GM21825 (cell line): ENCODE data around the gene CRYAB.
A peak's percentile ranks its signal among the peaks of the same experiment; 100 is the strongest.
"Not testable (repeated sequence)": the region's sequence is repeated elsewhere in the genome, so short reads cannot be mapped to it uniquely, and the experiment has no call there.

Experiments used
- ATAC-seq: cut with Tn5 transposase; IDR thresholded peaks from one replicate; pipeline ENCODE4 v1.9.1; 2021; ENCODE audit warnings: mild to moderate bottlenecking, moderate library complexity; ENCODE audit not compliant: unreplicated experiment

Gene CRYAB

DNA sequence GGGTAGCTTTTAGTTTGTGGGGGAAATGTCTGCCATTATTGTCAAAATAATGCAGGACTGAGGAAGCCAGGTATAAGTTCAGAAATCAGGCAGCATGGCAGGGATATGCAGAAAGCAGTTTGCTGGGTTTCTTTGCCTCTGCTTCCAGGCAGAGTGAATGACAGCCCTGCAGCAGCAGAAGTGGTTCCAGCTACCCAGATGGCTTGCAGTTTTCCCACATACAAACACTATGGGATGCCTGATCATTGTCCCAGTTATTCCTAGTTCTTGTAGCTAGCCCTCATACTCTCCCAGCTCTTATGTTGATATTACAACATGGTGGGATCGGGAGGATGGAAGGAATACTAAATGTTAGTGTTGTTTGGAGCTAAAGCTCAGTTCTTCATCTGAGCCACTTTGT is 22.7 kb upstream of the CRYAB start:
- no peak for ATAC-seq

DNA sequence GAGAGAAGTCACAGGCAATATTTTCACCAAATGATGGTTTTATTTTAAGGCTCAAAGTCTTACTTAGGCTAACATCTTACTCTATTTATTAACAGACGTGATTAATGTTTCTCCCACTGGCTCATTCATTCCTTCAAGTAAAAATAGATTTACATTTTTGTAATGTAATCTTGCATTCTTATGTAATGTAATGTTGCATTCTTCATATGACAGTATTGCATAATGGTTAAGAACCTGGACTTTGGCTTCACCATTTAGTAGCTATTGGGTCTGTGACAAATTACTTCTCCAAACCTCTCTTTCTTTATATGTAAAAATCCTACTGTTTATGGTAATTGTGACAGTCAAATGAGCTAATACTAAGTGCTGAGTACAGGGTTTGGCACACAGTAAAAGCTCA is 22.3 kb upstream of the CRYAB start:
- no peak for ATAC-seq

DNA sequence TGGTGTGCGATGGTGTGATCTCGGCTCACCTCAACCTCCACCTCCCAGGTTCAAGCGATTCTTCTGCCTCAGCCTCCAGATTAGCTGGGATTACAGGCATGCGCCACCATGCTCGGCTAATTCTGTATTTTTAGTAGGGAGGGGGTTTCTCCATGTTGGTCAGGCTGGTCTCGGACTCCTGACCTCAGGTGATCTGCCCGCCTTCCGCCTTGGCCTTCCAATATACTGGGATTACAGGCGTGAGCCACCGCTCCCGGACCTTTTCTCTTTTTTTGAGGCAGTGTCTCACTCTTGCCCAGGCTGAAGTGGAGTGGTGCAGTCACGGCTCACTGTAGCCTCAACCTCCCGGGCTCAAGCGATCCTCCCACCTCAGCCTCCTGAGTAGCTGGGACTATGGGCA is 21.6 kb upstream of the CRYAB start:
- not testable (repeated sequence) for ATAC-seq

DNA sequence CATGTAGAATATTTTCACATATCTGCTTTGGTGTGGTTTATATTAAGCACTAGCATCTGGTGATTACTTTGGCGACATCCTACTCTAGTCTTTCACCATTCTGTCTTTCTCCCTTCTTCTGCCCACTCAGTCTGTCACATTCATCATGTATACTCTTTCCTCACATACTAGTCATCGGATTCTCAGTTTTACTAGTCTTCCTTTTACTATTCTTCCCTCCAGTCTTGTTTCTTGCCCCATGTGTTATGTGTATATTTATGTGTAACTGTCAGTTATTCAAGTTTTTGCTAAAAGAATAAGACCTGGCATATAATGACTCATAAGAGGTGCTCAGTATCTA is 21.0 kb upstream of the CRYAB start:
- no peak for ATAC-seq

DNA sequence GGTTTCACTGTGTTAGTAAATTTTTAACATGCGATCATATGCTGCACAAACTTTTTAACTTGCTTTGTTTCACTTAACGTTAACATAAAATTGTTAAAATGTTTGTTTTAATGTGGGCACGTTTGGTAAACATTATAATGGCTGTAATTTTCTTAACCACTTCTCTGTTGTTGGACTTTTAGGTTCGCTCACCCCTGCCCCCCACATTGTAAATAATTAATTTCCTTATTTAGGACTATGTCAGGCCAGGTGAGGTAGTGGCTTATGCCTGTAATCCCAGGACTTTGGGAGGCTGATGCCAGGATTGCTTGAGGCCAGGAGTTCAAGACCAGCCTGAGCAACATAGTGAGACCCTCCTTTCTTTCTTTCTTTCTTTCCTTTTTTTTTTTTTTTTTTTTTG is 18.9 kb upstream of the CRYAB start:
- ATAC-seq, result no peak

DNA sequence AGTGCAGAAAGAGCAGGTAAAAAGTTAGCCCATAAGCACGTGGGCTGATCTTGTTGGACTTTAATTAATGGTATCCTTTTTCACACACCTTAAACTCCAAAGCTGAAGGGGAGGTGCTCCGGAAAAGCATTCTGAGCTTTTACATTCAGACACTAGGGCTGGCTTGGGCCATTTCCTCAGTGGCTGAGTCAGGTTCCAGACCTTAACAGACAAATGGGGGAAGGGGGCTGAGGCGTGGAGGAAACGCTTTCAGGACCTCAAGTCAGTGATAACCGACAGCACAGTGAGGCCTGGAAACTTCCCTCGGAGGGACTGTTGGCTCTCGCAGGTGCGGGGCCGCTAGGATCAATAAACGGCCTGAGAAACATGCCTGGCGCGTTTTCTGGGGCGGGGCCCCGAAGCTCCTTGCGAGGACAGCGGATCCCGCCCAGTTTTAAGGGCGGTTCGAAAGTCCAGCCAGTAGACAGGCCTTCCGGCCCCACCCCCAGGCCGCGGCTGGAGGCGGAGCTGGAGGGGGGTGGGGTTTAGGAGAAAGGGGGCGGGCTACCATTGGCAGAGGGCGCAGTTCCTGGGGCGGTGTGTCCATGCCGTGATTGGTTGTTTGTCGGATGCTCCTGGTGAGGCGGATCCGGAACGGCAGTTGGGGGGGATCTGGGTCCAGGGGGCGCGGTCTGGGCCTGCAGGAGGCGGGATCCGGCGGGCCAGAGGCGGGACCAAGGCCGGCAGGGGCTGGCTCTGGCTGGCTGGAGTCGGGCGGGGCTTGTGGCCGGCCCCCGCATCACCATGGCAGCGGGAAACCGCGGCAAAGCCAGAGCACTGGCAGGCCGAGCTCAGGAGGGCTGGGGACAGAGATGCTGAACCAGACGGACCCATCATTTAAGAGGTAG is 15.2 kb upstream of the CRYAB start:
- ATAC-seq, result peak; percentile 90

DNA sequence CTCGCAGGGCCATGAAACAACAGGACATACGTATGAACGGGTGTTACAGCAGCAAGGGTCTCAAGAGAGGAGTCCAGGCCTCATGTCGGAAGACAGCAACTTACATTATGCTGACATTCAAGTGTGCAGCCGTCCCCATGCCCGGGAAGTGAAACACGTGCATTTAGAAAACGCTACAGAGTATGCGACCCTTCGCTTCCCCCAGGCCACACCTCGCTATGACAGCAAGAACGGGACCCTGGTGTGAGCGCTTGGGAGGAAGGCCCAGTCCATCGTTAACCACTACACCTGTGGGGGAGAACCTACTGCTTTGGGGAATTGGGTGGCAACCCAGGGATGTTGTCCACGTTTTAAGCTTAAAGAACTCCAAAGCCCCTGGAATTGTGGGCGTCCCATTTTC is 14.4 kb upstream of the CRYAB start:
- ATAC-seq, result no peak

DNA sequence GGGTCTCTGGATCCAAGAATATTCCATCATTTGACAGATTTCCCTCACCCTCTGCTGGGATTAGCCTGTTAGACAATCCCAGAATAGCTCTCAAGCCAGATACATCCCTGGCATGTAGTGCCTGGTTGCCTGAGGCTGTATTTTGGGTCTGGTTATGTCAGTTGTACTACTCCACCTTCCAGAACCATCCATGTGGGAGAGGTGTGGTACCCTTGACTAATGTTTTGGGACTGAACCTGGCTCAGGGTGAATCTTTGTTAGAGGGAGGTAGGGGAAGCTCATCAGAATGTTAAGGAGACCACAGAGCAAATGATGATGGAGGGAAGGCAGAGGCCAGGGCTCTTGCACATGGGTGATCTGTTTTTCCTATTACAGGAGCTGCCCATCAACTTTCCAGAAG is 12.4 kb upstream of the CRYAB start:
- ATAC-seq, result no peak

DNA sequence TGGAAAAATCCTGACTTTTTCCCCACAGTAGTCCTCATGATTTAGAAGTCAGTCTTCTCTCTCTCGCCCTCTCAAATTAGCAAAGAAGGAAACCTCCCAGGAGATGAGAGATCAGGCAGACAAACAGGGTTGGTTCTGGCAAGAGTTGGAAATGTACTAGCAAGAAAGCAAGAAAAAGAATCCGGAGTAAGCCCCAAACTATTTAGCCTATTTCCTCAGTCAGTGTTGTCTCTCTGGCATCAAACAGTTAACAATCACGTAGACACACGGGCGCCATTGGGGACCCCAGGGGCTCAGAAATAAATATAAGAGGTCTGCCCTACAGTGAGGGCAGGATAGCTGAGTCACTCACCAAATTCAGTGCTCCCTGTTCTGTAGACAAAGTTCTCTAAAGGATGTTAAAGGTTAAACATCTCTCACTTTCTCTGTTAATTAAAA is 11.8 kb upstream of the CRYAB start:
- no peak for ATAC-seq

DNA sequence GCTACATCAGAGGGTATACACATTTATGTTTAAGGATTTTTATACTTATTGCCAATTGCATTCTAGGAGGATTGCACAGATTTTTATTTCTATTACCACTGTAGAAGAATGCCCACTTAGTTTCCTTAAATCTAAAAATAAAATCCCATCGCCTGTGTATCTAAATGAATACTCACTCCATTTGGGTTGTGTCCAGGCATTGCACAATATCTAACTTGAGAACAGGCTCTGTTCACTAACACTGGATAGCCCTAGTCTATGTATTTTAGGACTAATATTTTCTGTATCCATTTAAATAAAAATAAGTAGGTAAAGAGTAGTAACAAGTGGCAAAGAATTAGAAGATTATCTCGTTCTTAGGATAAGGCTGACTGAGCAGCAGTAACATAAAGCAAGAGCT is 11.2 kb upstream of the CRYAB start:
- no peak for ATAC-seq

DNA sequence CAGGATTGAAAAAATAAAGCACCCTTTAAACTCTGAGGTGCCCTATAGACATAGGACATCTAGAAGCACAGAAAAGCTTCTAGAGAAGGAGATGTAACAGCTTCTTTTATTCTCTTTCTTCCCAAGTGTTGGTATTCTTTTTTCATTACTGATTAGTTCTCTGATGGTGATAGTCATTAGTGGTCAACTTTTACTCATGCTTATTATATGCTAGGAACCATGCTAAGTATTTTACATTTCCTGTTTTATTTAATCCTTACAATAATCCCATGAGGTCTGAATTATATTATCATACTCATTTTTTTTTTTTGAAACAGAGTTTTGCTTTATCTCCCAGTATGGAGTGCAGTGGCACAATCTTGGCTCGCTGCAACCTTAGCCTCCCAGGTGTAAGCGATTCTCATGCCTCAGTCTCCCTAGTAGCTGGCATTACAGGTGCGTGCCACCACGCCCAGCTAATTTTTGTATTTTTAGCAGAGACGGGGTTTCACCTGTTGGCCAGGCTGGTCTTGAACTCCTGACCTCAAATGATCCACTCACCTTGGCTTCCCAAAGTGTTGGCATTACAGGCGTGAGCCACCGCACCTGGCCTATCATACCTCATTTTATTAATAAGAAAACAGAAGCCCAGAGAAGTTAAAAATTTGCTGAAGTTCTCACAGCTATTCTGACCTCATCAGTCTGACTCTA is 10.1 kb upstream of the CRYAB start:
- ATAC-seq, result no peak

DNA sequence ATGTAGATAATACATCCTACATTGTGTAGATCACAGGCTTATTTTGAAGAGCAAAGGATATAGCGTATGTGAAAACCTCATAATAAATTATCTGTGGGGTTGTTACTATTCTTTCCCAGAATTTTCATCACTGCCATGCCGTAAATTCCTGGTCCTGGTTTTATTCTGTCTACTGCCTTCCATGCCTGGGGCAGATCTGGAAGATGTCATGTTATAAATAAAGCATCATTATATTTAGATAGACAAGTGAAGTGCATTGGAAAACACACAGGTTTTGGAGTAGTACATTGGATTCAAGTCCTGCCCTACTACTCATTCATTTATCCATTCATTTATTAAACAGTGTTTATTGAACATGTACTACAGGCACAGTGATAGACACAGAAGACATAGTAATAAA is 9.3 kb upstream of the CRYAB start:
- ATAC-seq, result no peak

DNA sequence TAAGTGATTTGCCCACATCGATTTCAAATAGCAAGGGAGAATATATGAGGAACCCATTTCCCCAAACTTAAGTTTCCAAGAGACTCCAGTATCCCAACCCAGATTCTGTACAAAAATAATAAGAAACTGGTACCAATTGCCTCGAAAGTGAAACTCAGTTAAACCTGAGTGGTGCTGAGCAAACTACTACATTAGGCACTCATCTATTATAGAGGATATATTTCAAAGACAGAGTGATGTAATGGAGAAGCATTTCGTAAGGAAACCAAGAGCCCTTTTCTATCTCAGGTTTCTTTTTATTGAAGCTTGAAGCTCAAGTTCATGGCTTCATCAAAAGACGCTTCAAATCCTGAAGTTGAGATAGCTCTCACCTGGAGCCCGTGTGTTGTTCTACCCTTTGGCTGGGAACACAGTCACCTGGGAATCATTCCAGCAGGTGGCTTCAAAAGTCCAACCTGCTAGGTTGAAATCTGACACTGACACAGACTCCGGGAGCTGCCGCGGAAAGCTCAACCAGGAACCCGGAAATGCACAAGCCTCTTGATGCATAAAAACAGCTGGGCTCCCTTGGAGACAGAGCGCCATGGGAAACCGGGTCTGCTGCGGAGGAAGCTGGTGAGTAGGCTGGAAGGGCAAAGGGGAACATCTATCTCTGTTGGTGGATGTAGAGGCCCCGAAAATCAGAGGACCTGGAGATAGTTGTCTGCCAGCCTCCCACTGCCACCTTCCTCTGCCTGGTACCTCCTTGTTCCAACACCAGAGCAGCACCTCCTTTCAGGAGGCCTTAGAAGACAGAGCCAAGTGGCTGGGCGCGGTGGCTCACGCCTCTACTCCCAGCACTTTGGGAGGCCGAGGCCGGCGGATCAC is 7.1 kb upstream of the CRYAB start, which contains the start of gene C11orf52:
TSS of gene C11orf52 (plus strand) at position 524 of the 867 bp plus-strand sequence. CDS start at position 584, 60 bp downstream.
- no peak for ATAC-seq

DNA sequence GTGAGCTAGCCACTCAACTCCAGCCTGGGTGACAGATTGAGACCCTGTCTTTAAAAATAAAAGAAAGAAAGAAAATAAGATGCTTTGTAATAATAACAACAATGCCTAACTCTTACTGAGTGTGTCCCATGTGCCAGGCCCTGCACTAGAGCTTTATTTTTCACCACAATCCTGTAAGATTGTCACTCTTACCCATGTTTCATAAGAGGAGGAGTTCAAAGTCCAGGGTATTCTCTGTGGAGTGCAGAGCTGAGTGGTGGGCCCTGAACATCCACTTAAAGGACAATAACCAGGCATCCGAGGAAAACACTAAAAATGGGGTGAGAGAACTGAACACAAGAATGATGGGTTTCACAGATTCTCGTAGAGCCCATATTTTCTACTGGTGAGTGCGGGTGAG is 6.2 kb upstream of the CRYAB start:
- ATAC-seq, result no peak

DNA sequence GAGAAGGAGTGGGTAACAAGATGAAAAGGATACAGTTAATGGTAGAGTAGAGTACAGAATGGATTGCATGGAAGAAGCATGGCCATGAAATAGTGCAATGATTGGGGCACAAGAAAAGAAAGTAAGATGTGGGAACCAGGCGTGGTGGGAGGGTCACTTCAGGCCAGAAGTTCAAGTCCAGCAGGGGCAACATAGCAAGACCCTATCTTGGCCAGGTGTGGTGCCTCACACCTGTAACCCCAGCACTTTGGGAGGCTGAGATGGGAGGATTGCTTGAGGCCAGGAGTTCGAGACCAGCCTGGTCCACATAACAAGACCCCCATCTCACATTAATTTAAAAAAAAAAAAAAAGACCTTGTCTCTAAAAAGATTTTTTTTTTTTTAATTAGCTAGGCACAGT is 5.7 kb upstream of the CRYAB start:
- no peak for ATAC-seq

DNA sequence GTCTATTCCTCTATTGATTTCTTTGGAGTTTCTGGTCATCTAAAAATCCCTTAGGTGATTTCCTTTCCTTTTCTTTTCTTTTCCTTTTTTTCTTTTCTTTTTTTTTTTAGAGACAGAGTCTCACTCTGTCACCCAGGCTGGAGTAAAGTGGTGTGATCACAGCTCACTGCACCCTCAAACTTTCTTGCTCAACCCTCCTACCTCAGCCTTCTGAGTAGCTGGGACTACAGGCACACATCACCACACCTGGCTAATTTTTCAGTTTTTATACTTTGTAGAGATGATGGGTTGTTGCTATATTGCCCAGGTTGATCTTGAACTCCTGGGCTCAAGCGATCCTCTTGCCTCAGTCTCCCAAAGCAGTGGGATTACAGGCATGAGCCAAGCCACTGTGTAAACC is 5.2 kb upstream of the CRYAB start:
- ATAC-seq, result no peak

DNA sequence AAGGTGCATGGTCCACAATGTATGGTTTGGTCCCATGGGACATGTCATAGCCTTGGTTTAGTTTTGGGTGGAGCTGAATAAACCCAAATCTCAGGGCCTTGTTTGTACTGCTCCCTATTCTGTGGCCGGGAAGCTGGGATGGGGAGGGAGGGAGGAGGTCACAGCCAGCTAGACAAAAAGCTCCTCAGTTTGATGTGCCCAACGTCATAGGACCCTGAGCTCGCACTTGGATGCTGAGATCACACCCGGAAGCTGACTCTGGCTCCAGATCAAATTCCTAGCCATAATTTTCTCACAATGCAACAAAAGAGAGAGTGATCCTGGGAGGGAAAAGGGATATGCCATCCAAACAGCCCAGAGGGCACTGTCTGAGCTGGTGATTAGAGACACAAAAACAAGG is 2.4 kb upstream of the CRYAB start:
- ATAC-seq, result no peak

DNA sequence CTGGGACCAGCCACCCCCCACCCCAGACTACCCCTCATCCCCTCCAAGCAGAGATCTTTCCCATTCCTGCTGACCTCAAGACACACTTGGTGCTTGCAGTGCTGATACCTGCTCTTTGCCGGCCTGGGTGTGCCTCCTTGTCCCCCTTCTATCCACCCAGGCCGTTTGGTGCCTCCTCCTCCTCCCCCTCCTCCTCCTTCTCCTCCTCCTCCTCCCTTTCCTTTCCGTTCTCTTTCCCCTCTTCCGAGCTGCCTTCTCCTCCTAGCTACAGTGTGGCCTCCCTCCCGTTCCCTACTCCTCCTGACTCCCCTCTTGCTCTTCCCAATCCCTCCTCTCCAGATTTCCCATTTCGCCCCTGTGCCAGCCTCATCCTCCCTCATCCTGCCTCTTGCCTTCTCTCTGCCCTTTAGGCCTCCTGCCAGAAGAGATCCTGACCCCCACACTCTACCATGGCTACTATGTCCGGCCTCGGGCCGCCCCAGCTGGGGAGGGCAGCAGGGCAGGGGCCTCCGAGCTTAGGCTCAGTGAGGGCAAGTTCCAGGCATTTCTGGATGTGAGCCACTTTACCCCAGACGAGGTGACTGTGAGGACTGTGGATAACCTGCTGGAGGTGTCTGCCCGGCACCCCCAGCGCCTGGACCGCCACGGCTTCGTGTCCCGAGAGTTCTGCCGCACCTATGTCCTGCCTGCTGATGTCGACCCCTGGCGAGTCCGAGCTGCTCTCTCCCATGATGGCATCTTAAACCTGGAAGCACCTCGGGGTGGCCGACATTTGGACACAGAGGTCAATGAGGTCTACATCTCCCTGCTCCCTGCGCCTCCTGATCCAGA is 1.7 kb upstream of the CRYAB start:
- no peak for ATAC-seq

DNA sequence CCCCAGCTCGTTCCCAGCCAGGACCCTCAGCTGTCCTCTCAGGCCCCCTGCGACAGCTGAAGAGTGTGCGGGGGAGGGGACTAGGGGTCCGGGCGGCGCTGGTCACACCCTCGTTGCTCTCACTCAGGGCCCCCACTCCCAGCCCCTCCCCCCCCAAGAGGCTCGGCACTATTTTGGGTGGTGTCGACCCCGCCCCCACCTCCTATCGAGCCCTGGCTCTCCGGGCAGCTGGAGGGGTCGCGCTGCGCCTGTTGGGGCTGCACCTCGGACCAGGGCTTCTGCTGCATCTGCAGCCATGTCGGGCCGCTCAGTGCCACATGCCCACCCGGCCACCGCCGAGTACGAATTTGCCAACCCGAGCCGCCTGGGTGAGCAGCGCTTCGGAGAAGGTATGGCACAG is 965 bp upstream of the CRYAB start, which contains the start of gene HSPB2:
TSS of gene HSPB2 (plus strand) at position 200 of the 400 bp plus-strand sequence. CDS start at position 296, 96 bp downstream.
- ATAC-seq, result no peak
